Cerebellar nuclear complex (tissue), 1 donor: ENCODE data around the gene PBX1.

Experiments
- DNase-seq, 2 experiments: peaks; one replicate each; lab custom pipeline; 2025; lab: John Stamatoyannopoulos, UW

Gene PBX1

GRCh38 chr1:164618202-164618564, 59.2 kb downstream of the PBX1 start:
- DNase-seq = no peak

DNA sequence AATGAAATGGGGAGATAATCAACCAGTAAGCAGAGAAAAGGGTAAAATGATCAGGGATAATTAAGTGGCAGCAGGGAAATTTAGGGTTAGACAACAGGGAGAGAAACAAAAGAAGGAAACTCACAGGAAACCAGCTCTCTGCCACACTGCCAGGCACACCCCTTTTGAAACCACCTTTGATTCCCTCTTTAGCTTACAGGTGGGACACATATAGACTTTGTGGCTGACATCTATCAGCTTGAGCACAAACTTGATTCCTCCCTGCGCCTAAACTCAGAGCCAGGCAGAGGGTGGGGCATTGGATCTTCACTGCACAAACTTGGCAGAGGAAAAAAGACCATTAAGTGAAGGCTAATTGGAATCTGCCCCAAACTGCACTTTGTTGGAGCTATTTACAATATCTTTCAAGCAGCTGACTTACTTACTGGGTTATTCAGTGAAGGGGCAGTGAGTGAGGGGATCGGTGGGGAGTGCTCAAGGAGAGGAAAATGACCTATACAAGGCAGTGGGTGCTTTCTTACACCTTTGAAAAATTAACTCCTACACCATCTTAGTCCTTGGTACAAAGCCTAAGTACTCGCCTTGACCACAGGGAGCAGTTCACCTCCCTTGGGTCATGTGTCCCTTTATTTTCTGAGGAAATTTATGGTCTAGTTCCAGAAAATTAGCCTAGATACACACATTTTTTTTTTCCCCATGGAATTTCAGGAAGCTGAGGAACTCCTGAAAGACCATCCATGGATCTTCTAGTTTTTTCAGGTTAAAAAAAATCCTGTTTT, 60.2 kb downstream of the PBX1 start:
- DNase-seq = no peak

DNA sequence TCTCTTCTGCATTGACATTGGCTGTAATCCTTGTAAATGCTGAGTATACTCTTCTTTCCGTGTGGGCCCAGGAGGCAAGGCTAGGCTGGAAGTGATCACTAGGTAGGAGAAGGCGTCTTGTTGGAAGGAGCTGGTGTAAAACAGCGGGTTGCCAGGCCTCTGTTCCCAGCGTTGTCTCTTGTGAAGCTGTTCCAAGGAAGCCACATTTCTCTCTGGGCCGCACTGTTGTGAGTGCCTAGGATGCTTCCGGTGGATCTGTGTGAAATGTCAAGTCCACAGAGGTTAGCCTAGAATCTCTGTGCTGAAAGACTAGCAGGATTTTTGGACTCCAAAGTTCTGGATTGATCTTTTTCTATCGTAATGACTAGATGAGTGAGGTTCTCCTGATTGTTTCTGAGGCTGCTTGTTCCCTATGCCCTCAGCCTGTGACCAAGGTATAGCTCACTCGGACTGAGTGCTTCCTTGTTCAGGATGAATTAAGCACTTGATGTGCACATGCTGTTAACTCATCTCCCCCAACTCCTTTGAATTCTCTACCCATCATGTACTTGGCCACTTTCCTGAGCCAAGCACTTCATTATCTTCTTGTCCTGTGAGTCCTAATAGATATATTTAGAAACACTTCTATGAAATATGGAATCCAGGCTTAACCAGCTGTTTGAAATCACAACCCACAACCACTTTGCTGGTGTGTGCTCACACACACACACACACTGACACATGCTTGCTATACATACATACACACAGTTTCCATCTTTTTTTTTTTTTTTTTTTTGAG, 63.3 kb downstream of the PBX1 start:
- DNase-seq = no peak

- DNase-seq = no peak
These were observed 64.8 kb downstream of the PBX1 start for GRCh38 chr1:164623805-164624204.

GRCh38 chr1:164624400-164624799, 65.4 kb downstream of the PBX1 start:
- no peak for DNase-seq

GRCh38 chr1:164625004-164625617, 66.1 kb downstream of the PBX1 start:
- no peak for DNase-seq

DNA sequence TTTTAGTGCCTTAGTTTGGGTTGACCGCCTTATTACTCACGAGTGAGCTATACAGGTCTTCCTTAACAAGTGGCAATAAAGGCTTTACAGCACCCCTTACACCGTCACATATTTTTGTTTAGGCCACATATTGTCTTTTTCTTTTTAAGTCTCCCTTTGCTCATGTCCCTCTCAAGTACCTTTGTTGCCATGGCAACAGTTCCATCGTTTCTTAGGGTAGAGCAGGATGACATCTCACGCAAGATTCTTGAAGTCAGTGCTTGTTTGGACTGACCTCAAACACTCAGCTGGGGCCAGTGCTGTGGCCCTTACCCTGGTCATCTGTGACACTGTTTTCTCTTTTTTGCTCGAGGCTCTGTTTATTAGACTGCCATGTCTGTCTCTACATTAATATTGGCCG, 69.8 kb downstream of the PBX1 start:
- no peak for DNase-seq

DNA sequence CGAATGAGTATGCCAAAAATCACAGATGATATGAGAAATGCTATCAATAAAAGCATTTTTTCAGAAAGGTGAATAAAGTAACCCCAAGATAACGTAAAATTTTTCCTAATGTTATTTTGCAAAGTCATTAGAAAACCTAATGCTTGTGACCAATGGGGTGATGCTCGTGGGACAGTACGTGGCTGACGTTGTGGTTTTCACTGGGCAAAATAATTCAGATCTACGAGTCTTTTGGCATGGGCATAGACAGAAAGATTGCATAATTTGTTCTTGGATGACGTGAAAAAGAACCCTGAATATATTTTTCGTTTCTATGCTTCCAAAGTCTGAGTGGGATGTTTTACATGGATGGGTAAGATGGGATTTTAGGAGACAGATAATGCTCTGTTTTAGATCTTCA, 71.0 kb downstream of the PBX1 start:
- no peak for DNase-seq

GRCh38 chr1:164630626-164631396, 71.8 kb downstream of the PBX1 start:
- no peak for DNase-seq

GRCh38 chr1:164631751-164632150, 72.8 kb downstream of the PBX1 start:
- no peak for DNase-seq

- no peak for DNase-seq
These were observed 75.0 kb downstream of the PBX1 start for GRCh38 chr1:164633997-164634396.

DNA sequence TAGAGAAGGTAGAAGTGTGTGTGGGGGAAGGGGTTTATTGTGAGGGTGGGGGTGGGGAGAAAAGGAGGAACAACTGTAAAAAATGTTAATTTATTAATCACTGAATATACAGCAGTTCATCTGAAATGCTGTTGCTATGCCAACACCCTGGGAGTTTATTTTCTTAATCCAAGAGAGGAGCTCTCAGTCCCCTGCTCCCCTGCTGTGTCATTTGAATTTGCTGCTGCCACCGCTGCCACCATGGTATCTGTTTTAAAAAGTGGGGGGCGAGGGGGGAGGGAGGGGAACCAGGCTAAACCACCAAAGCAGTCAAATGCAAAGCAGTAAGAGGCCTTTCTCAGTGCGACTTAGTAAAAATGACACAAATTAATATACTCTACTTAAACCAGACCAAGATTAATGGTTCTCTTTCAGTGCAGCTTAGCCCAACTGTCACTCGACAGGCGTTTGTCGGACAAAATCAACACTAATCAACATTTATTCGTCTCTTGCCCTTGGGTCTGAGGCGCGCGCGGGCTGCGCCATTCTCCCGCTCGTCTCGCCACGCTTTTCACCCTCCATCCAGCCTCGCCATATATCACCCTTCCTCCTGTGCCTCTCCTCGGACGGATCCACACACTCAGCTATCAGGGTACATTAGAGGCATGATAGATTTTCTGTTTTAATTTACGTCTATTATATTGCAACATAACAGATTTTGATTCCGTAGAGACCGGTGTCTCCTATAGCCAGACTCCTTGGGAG, 76.2 kb downstream of the PBX1 start:
- DNase-seq = no peak

GRCh38 chr1:164635803-164636731, 77.1 kb downstream of the PBX1 start:
- no peak for DNase-seq

DNA sequence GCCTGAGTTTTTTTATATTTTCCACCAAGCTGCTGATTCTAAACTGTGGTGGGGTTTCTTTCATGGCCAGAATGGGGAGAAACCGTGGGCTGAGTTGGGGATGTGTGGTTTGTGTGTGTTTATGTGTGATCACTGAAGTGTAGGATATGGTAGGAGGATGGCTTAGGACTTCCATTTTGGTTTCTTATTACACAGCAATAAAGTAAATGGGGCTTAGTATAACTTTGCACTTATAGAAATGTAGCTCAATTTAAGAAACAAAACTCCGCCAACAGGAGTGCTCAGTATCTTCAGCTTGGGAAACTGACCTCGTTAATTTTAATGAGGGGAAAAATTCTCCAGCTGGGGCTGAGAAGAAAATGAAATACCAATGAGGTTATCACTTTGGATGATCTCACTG, 77.8 kb downstream of the PBX1 start:
- DNase-seq = no peak

DNA sequence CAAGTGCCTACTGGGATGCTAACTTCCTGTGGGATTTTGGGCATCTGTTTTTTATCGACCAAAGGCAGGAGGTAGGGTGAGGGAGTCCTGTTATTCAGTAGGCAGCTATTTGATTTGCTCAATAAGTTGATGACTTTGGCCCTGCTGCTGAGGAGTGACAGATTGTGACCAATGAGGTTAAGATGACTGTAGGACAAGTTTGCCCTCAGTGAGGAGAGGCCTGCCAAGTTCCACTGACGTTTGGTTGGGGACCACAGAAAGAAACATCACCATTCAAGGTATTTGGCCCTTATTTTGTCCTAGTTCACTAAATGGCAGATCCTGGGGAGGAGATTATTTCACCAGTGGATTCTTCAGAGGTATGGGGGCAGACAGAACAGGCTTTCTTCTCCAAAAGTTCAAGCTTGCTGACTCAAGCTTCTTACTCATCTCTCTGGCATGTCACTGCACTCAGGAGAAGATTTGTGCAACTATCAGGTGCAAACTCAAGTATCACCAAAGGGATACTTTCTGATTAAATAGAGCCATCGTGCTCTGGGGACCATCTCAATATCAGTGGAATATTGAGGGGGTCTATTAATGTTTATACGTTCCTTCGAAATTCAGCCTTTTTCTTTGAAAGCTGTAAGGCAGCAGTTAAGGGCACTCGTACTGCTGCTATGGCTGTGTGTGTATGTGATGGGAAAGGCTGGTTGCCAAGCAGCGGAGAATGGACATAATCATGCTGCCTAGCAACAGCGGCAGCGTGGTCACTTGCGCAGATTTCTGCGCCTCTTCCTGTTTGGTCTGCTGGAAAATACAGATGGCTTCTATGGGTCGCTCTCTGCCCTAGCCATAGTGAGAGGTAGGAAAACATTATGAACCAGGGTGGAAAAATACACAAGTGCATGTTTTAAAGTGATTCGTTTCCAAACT, 78.7 kb downstream of the PBX1 start:
- no peak for DNase-seq

- DNase-seq = no peak
These were observed 79.7 kb downstream of the PBX1 start for GRCh38 chr1:164638492-164639202.

DNA sequence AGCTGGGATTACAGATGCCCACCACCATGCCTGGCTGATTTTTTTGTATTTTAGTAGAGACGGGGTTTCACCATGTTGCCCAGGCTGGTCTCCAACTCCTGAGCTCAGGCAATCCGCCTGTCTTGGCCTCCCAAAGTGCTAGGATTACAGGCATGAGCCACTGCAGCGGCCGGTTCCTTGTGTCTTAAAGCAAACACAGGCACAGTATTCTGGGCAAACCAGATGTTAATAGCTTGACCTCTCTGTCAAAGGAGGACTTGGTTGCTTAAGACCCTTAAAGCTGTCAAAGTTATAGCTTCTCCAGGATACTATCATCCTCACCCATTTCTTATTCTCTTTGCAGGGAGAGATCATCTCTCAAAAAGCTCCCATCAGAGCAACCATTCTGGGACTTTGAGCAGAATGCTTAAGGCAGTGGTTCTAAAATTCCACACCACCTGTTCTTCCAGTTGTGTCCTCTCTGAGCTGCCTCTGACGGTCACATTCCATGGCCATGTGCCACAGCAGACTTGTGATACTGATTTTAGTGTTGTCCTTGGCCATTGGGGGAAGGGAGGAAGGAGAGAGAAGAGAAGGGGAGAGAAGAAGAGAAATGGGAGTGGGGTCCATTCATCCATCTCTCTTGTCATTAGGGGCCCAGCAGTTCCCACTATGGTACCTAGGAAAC, 81.8 kb downstream of the PBX1 start:
- no peak for DNase-seq

- DNase-seq = no peak
These were observed 82.4 kb downstream of the PBX1 start for GRCh38 chr1:164641353-164641730.
